ENCODE results near the gene TLE3. TPM values are rescaled to one million over a fixed set of nuclear protein-coding genes. Genes with fewer than 3 reads are reported as not detected.

Gene TLE3
- total RNA-seq, 1 donor from 2014 or later = 32.6 TPM

- intact Hi-C loops (cut with DNase I) = no loop called here
- no peak for DNase-seq (ENCODE audit: low spot score)
Measured at GRCh38 chr15:70002897-70003296, 94.8 kb downstream of the TLE3 start.

- no peak for DNase-seq (ENCODE audit: low spot score)
- intact Hi-C loops (cut with DNase I) = no loop called here
Measured at GRCh38 chr15:70001859-70002258, 95.9 kb downstream of the TLE3 start.

- intact Hi-C loops (cut with DNase I) = no loop called here
- DNase-seq (ENCODE audit: low spot score) = no peak
Measured at GRCh38 chr15:69999392-70000085, 98.2 kb downstream of the TLE3 start.

GRCh38 chr15:69998541-69999391, 99.0 kb downstream of the TLE3 start:
- no peak for DNase-seq (ENCODE audit: low spot score)
- intact Hi-C loops (cut with DNase I) = no loop called here

GRCh38 chr15:69997813-69998212, 99.9 kb downstream of the TLE3 start:
- intact Hi-C loops (cut with DNase I) = no loop called here

More at GRCh38 chr15:69997813-69998212, 99.9 kb downstream of the TLE3 start:
- no peak for DNase-seq (ENCODE audit: low spot score)

Small RNA genes lying within 50 kb of the gene (microRNA-seq; reads per million reads assigned to microRNA genes)
- gene MIR629 = 61.8 reads per million, percentile 51 among the genes with 10 or more reads in this experiment
